Activated B cell treated with CpG ODN at 0.5 μM for 24 hours (primary cell): ENCODE results near the gene TSHZ1. TPM values are rescaled to one million over a fixed set of nuclear protein-coding genes. Genes with fewer than 3 reads are reported as not detected.
"Not testable (repeated sequence)": the region's sequence is repeated elsewhere in the genome, so short reads cannot be mapped to it uniquely, and the experiment has no call there.

ENCODE experiments used
- ATAC-seq: fragments of 200-7000 bp; cut with Tn5 transposase; one replicate; pipeline ENCODE4 v1.10.0; 2021; ENCODE audit warnings: low read depth, mild to moderate bottlenecking, moderate library complexity
- CTCF ChIA-PET: fragments of 350-600 bp; sonication (Branson Sonifier 250); formaldehyde crosslinking; loops from one replicate; lab custom pipeline; 2021; ENCODE audit warnings: antibody characterized with exemption; lab: Charles Lee
- POLR2A ChIA-PET: fragments of 350-600 bp; sonication (Branson Sonifier 250); formaldehyde crosslinking; loops from one replicate; lab custom pipeline; 2021; ENCODE audit warnings: antibody characterized with exemption; lab: Charles Lee
- DNase-seq: peaks from one replicate; pipeline ENCODE4 v3.0.0; 2022
- H3K27ac Mint-ChIP-seq: one replicate; pipeline ENCODE4 v1.8.0; 2020; ENCODE audit warnings: mixed read lengths
- H3K27me3 Mint-ChIP-seq: one replicate; pipeline ENCODE4 v1.8.0; 2021; ENCODE audit warnings: mixed read lengths
- H3K36me3 Mint-ChIP-seq: one replicate; pipeline ENCODE4 v1.8.0; 2021; ENCODE audit warnings: low read depth, mixed read lengths
- H3K4me1 Mint-ChIP-seq: one replicate; pipeline ENCODE4 v1.8.0; 2021; ENCODE audit warnings: mixed read lengths
- H3K4me3 Mint-ChIP-seq: one replicate; pipeline ENCODE4 v1.8.0; 2020; ENCODE audit warnings: mild to moderate bottlenecking, mixed read lengths
- H3K9me3 Mint-ChIP-seq: one replicate; pipeline ENCODE4 v1.8.0; 2020; ENCODE audit warnings: mixed read lengths
- intact Hi-C: fragments of 100-400 bp; cut with micrococcal nuclease; formaldehyde crosslinking; loops from one replicate; pipeline ENCODE4 v1.15.1; 2024
- total RNA-seq: library from RNA; stranded (reverse); gene quantifications from 2 replicates; pipeline ENCODE4 v1.2.3, GENCODE V29; 2022
- TF ChIP-seq, protein P1 (sequence below): fragments of 200-600 bp; IDR thresholded peaks from one replicate; pipeline ENCODE4 v1.8.0; 2022; ENCODE audit warnings: antibody characterized with exemption, mild to moderate bottlenecking

TSHZ1 gene
- total RNA-seq, 1 donor from 2014 or later: 8.6 TPM

DNA sequence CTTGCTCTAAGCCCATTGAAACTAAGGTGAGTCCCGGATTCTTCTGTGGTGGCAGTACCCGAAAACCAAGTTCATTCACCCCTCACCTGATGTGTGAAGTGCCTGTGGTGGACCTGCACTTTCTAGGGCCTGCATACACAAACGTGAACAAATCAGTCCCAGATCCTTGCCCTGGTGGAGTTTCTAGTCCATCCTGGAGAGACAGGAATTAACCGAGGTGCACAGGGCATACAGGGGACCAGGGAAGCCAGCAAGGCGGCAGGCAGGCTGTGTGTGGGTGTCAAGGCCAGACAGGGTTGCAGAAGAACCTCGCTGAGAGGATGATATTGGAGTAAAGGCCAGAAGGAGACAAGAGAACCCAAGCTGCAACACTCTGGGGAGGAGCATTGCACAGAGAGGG, 110.8 kb downstream of the TSHZ1 start:
- peaks cover 4% of the 10 kb centered on the region for H3K4me1 Mint-ChIP-seq
- ChIA-PET POLR2A (no interaction called here), CTCF (no interaction called here)
- ATAC-seq (no peak), DNase-seq (no peak)
- peaks cover 3% of the 10 kb centered on the region for H3K27me3 Mint-ChIP-seq
- H3K4me3 Mint-ChIP-seq: no peak overlapping the region
- intact Hi-C loops: no loop called here
- H3K9me3 Mint-ChIP-seq: peaks cover 12% of the 10 kb centered on the region
- H3K36me3 Mint-ChIP-seq: no peaks in the 10 kb centered on the region
- no peak overlapping the region for H3K27ac Mint-ChIP-seq
- TF ChIP-seq, protein P1, sequence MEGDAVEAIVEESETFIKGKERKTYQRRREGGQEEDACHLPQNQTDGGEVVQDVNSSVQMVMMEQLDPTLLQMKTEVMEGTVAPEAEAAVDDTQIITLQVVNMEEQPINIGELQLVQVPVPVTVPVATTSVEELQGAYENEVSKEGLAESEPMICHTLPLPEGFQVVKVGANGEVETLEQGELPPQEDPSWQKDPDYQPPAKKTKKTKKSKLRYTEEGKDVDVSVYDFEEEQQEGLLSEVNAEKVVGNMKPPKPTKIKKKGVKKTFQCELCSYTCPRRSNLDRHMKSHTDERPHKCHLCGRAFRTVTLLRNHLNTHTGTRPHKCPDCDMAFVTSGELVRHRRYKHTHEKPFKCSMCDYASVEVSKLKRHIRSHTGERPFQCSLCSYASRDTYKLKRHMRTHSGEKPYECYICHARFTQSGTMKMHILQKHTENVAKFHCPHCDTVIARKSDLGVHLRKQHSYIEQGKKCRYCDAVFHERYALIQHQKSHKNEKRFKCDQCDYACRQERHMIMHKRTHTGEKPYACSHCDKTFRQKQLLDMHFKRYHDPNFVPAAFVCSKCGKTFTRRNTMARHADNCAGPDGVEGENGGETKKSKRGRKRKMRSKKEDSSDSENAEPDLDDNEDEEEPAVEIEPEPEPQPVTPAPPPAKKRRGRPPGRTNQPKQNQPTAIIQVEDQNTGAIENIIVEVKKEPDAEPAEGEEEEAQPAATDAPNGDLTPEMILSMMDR: no peak

DNA sequence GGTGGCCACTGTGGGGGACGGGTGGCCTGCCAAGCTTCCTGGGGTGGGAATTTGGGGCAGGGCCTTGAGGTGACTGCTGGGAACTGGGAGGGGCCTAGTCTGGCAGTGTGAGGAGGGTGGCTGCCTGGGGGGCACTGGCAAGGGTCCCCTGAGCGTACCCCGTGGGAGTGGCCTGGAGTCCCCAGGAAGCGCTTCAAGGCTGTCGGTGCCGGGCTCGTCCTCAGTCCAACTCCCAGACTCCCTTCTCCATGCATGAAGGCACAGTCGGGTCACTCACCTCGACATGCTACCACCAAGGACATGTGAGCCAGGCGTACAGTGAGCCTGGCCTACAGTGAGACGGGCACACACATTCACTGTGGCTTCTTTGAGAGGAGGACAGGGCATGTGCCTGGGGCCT, 111.6 kb downstream of the TSHZ1 start:
- TF ChIP-seq, protein P1: no peak
- H3K27ac Mint-ChIP-seq: no peak overlapping the region
- intact Hi-C loops: no loop called here
- H3K4me3 Mint-ChIP-seq: no peak overlapping the region
- ChIA-PET CTCF (no interaction called here), POLR2A (no interaction called here)
- H3K4me1 Mint-ChIP-seq: peaks cover 4% of the 10 kb centered on the region
- peaks cover 5% of the 10 kb centered on the region for H3K27me3 Mint-ChIP-seq
- H3K9me3 Mint-ChIP-seq: peaks cover 16% of the 10 kb centered on the region
- H3K36me3 Mint-ChIP-seq: no peaks in the 10 kb centered on the region
- ATAC-seq (no peak), DNase-seq (no peak)

DNA sequence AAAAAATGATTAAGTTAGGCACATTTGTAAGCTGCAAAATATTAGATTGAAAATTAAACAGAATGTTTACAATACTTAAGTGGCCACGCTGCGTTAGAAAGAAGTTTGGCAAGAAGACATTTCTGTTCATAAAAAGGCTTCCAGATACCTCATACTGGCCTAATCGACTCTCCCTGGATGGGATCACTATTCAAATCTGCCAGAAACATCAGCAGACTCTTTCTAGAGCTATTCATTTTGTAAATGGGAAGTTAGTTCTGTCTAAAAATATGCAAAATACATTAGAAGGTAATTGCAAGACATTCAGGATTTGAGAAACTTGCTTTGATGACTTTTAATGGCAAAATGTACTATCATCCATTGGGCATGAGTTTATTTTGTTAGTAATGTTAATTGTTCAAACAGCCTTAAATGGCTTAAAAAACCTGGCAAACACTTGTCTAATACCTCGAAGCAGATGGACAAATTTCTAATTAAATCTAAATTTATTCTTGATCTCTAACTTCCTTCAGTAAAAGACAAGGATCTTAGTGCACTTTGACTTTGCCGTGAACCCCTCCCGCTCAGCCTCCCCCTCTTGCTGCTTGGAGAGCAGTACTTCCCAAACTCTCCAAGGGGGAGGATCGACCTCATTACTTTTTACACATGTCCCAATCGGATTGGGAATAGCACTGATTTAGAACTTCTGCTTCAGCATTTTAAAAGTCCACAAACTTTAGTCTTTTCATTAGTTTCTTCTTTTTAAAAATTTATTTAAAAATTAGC, 113.4 kb downstream of the TSHZ1 start:
- Mint-ChIP-seq H3K4me1 (no peaks in the 10 kb centered on the region), H3K27me3 (peaks cover 3% of the 10 kb centered on the region), H3K36me3 (no peaks in the 10 kb centered on the region), H3K9me3 (peaks cover 16% of the 10 kb centered on the region), H3K27ac (no peak overlapping the region), H3K4me3 (no peak overlapping the region)
- intact Hi-C loops: no loop called here
- ChIA-PET POLR2A (no interaction called here), CTCF (no interaction called here)
- ATAC-seq (no peak), DNase-seq (no peak)
- TF ChIP-seq, protein P1: no peak

DNA sequence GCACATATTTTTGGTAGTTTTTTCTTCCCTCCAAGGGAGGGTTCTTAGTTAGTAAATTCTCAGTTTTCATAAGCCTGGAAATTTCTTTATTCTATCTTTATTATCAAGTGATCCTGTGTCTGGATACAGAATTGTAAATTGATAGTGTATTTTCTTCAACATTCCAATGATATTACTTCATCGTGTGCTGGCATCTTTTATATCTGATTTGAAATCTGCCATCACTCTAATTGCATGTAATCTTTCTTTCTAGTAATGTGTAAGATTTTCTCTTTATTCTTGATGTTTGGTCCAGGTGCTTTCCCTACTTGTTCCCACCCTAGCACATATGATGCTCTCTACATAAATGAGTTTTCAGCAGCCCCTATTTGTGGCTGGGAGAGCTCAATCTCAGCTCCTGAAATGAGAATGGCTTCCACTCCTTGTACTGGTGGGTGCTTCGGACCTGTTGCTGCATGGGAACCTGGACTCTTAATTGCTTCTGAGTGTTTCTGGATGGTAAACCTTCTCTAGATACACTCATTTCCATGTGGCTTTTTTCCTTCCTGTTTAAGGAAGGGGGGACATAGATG, 114.2 kb downstream of the TSHZ1 start:
- ATAC-seq: no peak
- intact Hi-C loops: no loop called here

DNA sequence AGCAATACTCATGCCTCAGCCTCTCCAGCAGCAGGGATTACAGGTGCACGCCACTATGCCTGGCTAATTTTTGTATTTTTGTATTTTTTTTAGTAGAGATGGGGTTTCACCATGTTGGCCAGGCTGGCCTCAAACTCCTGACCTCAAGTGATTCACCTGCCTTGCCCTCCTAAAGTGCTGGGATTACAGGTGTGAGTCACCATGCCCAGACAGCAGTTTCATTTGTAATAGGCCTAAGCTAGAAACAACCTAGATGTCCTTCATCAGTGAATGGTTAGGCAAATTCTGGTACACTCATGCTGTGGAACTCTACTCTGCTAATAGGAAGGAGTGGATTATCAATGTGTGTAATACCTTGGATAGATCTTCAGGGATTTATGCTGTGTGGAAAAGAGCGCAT, 119.2 kb downstream of the TSHZ1 start:
- intact Hi-C loops, ATAC-seq, CTCF ChIA-PET, POLR2A ChIA-PET, H3K27me3 Mint-ChIP-seq, H3K36me3 Mint-ChIP-seq, H3K4me3 Mint-ChIP-seq, H3K27ac Mint-ChIP-seq, DNase-seq, H3K4me1 Mint-ChIP-seq: not testable (repeated sequence)
- peaks cover 16% of the 10 kb centered on the region for H3K9me3 Mint-ChIP-seq

More for the DNA sequence above, 114.2 kb downstream of the TSHZ1 start:
- peaks cover 3% of the 10 kb centered on the region for H3K27me3 Mint-ChIP-seq
- ChIA-PET POLR2A (no interaction called here), CTCF (no interaction called here)
- H3K27ac Mint-ChIP-seq: no peak overlapping the region
- no peak overlapping the region for H3K4me3 Mint-ChIP-seq
- H3K9me3 Mint-ChIP-seq: peaks cover 16% of the 10 kb centered on the region
- H3K36me3 Mint-ChIP-seq: no peaks in the 10 kb centered on the region
- H3K4me1 Mint-ChIP-seq: no peaks in the 10 kb centered on the region
- TF ChIP-seq, protein P1: no peak
- DNase-seq: no peak
